Epithelial cell of proximal tubule (primary cell): ENCODE results near the gene ACTR1A. TPM values are rescaled to one million over a fixed set of nuclear protein-coding genes. Genes with fewer than 3 reads are reported as not detected.
"Not testable (repeated sequence)": the region's sequence is repeated elsewhere in the genome, so short reads cannot be mapped to it uniquely, and the experiment has no call there.

Experiments used
- DNase-seq: peaks from one replicate; pipeline ENCODE4 v3.0.0-alpha.2; 2011; ENCODE audit warnings: low read depth
- H3K4me3 ChIP-seq: 2 replicates; pipeline ENCODE4 v1.5.1; 2011; ENCODE audit warnings: low read depth, mild to moderate bottlenecking, low read length
- CTCF ChIP-seq: conservative IDR thresholded peaks from 2 replicates; pipeline ENCODE4 v1.5.1; 2012; ENCODE audit warnings: low read depth, mild to moderate bottlenecking, low read length
- total RNA-seq: library from RNA; depleted of rRNA; stranded (reverse); fragments of >200 nt; gene quantifications from 2 replicates; pipeline ENCODE4 v1.2.3, GENCODE V29; 2015

The ACTR1A gene
- total RNA-seq, 1 donor from 2014 or later = 129 TPM

GRCh38 chr10:102542800-102543418 is 40.4 kb upstream of the ACTR1A start:
- H3K4me3 ChIP-seq = no peak overlapping the region
- TF ChIP-seq CTCF = no peak
- DNase-seq = no peak

GRCh38 chr10:102540023-102540422 is 37.5 kb upstream of the ACTR1A start:
- no peak for DNase-seq
- H3K4me3 ChIP-seq = no peak overlapping the region
- peak; percentile 56 for TF ChIP-seq CTCF

- no peak for TF ChIP-seq CTCF
- no peak for DNase-seq
- H3K4me3 ChIP-seq = no peak overlapping the region
Measured at GRCh38 chr10:102538811-102539210, 36.3 kb upstream of the ACTR1A start.

GRCh38 chr10:102537948-102538347 is 35.4 kb upstream of the ACTR1A start:
- no peak overlapping the region for H3K4me3 ChIP-seq
- TF ChIP-seq CTCF = no peak
- no peak for DNase-seq

GRCh38 chr10:102537367-102537766 is 34.9 kb upstream of the ACTR1A start:
- no peak for TF ChIP-seq CTCF
- no peak overlapping the region for H3K4me3 ChIP-seq
- no peak for DNase-seq

- no peak for DNase-seq
- TF ChIP-seq CTCF = no peak
- H3K4me3 ChIP-seq = no peak overlapping the region
Measured at GRCh38 chr10:102535481-102536147, 33.1 kb upstream of the ACTR1A start.

- DNase-seq, H3K4me3 ChIP-seq: not testable (repeated sequence)
Measured at GRCh38 chr10:102534966-102535365, 32.5 kb upstream of the ACTR1A start.
